Esophagus mucosa (tissue), 1 donor: ENCODE results near the gene RTN4. TPM values are rescaled to one million over a fixed set of nuclear protein-coding genes. Genes with fewer than 3 reads are reported as not detected.

ENCODE experiments used
- ATAC-seq: fragments of 200-7000 bp; cut with Tn5 transposase; one replicate; pipeline ENCODE4 v1.9.1; 2020
- total RNA-seq: library from RNA; stranded (reverse); gene quantifications from one replicate; pipeline ENCODE4 v1.2.4, GENCODE V29; 2023
- donor health status: DM: yes; HTN: yes; CAD: no.

The RTN4 gene
- total RNA-seq, 1 donor from 2014 or later = 137 TPM

- no peak for ATAC-seq
These were observed 14.5 kb downstream of the RTN4 start for GRCh38 chr2:55035716-55036115.

GRCh38 chr2:55033921-55034320 is 16.3 kb downstream of the RTN4 start:
- ATAC-seq = no peak

GRCh38 chr2:55033076-55033742 is 17.0 kb downstream of the RTN4 start:
- no peak for ATAC-seq

GRCh38 chr2:55031505-55031904 is 18.7 kb downstream of the RTN4 start:
- no peak for ATAC-seq

GRCh38 chr2:55030766-55031165 is 19.5 kb downstream of the RTN4 start:
- no peak for ATAC-seq

- ATAC-seq = no peak
These were observed 21.2 kb downstream of the RTN4 start for GRCh38 chr2:55029098-55029497.

- no peak for ATAC-seq
These were observed 23.0 kb downstream of the RTN4 start for GRCh38 chr2:55027226-55027625.

- ATAC-seq = peak; percentile 41
These were observed 24.0 kb downstream of the RTN4 start for GRCh38 chr2:55026202-55026601.

GRCh38 chr2:55025627-55026026 is 24.6 kb downstream of the RTN4 start:
- no peak for ATAC-seq

- ATAC-seq = no peak
These were observed 25.2 kb downstream of the RTN4 start for GRCh38 chr2:55025082-55025481.

- ATAC-seq = peak; percentile 15
These were observed 27.8 kb downstream of the RTN4 start for GRCh38 chr2:55022476-55022875.

- ATAC-seq = no peak
These were observed 30.6 kb downstream of the RTN4 start for GRCh38 chr2:55019526-55020258.

- no peak for ATAC-seq
These were observed 31.6 kb downstream of the RTN4 start for GRCh38 chr2:55018619-55019018.

- ATAC-seq = no peak
These were observed 32.4 kb downstream of the RTN4 start for GRCh38 chr2:55017880-55018279.

- no peak for ATAC-seq
These were observed 32.8 kb downstream of the RTN4 start for GRCh38 chr2:55017428-55017827.

GRCh38 chr2:55014962-55015939 is 35.0 kb downstream of the RTN4 start:
- ATAC-seq = peak; percentile 60

GRCh38 chr2:55013936-55014335 is 36.3 kb downstream of the RTN4 start:
- ATAC-seq = no peak

GRCh38 chr2:55012672-55013484 is 37.4 kb downstream of the RTN4 start:
- no peak for ATAC-seq

GRCh38 chr2:55011831-55012671 is 38.2 kb downstream of the RTN4 start:
- ATAC-seq = no peak

GRCh38 chr2:55010915-55011314 is 39.3 kb downstream of the RTN4 start:
- ATAC-seq = peak; percentile 58

GRCh38 chr2:55010149-55010591 is 40.1 kb downstream of the RTN4 start:
- ATAC-seq = peak; percentile 98
